ENCODE data around the gene MIPOL1.

The MIPOL1 gene

DNA sequence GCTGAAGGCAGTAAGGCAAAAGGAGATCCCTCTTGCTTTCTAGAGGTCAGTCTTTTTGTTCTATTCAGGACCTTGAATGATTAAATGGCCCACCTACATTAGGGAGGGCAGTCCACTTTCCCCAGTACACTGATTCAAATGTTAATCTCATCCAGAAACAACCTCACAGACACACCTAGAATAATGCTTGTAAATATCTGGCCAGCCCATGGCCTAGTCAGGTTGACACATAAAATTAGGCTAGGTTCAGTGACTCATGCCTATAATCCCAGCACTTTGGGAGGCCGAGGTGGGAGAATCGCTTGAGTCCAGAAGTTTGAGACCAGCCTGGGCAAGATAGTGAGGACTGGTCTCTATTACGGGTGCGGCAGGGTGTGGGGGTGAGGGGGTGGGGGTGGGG, 43.5 kb downstream of the MIPOL1 start:
- DNase-seq (ENCODE audit: low read depth): peak; percentile 33
- TF ChIP-seq, protein P1, sequence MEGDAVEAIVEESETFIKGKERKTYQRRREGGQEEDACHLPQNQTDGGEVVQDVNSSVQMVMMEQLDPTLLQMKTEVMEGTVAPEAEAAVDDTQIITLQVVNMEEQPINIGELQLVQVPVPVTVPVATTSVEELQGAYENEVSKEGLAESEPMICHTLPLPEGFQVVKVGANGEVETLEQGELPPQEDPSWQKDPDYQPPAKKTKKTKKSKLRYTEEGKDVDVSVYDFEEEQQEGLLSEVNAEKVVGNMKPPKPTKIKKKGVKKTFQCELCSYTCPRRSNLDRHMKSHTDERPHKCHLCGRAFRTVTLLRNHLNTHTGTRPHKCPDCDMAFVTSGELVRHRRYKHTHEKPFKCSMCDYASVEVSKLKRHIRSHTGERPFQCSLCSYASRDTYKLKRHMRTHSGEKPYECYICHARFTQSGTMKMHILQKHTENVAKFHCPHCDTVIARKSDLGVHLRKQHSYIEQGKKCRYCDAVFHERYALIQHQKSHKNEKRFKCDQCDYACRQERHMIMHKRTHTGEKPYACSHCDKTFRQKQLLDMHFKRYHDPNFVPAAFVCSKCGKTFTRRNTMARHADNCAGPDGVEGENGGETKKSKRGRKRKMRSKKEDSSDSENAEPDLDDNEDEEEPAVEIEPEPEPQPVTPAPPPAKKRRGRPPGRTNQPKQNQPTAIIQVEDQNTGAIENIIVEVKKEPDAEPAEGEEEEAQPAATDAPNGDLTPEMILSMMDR (IDR thresholded peaks at IDR 0.05; ENCODE audit: insufficient read depth, low read depth, low read length, missing control alignments): no peak
- H3K4me3 ChIP-seq (ENCODE audit: low read length): no peak overlapping the region

DNA sequence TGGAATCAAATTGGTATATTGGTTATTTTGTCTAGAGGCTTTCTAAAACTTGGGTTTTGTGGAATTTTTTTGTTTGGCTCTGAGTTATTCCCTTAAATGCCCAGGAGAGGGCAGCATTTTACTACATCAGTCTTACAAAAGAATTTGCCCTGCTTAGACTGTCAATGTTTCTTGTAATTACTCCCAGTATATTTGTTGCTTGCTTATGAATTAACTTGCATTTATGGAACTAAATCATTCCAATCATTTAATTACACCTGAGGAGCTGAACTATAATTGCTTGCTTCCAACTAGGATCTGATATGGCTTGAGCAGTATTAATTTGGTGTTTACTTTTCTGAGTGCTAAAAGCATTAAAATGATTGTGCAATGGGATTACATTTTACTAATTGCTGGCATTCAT, 48.7 kb downstream of the MIPOL1 start:
- TF ChIP-seq, protein P1 (IDR thresholded peaks at IDR 0.05; ENCODE audit: insufficient read depth, low read depth, low read length, missing control alignments): peak; percentile 67
- no peak overlapping the region for H3K4me3 ChIP-seq (ENCODE audit: low read length)
- DNase-seq (ENCODE audit: low read depth): peak; percentile 64

DNA sequence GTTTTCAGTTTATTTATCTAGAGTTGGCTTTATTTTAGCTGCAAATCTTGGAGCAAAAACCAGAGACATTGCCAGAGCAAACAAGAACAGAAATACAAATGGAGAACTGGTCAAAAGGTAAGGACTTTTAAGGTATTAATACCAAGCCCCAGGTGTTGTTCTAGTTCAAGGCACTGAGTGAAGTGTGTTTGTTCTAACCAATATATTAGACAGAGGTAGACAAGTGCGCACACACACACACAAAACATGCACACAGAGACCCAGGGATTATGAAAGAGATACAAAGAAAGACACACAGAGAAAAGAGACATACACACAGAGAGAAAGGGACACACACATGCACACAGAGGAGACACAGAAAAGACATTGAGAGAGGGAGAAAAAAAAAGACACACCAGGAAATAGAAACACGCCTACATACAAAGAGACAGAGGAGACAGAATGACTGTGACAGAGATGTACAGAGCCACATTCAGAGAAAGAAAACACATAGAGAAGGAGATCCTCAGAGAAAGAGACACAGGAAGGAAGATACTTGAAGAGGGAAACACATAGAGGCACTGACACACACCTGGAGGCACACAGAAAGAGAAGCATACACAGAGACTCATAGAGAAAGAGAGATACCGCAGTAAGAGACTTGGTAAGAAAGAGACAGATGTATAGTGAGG, 50.2 kb downstream of the MIPOL1 start:
- TF ChIP-seq, protein P1 (IDR thresholded peaks at IDR 0.05; ENCODE audit: insufficient read depth, low read depth, low read length, missing control alignments): no peak
- no peak overlapping the region for H3K4me3 ChIP-seq (ENCODE audit: low read length)
- DNase-seq (ENCODE audit: low read depth): no peak

DNA sequence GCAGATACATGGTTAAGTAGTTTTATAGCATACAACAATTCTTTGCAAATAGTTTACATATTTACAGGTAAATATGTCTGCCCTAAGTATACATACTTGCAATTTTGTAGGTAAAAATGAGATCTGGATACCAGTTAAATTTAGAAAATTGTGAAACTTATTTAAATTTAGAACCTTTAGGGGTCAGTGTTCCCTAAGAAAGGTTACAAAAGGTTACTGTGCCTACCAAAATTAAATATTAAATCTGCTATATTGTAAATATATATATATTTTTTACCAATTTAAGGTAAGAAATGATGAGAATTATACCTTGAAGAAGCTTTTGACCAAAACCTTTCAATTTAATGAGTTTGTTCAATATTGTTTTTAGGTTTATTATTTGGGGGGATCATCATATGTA, 54.0 kb downstream of the MIPOL1 start:
- no peak for DNase-seq (ENCODE audit: low read depth)
- no peak overlapping the region for H3K4me3 ChIP-seq (ENCODE audit: low read length)
- TF ChIP-seq, protein P1 (IDR thresholded peaks at IDR 0.05; ENCODE audit: insufficient read depth, low read depth, low read length, missing control alignments): no peak

DNA sequence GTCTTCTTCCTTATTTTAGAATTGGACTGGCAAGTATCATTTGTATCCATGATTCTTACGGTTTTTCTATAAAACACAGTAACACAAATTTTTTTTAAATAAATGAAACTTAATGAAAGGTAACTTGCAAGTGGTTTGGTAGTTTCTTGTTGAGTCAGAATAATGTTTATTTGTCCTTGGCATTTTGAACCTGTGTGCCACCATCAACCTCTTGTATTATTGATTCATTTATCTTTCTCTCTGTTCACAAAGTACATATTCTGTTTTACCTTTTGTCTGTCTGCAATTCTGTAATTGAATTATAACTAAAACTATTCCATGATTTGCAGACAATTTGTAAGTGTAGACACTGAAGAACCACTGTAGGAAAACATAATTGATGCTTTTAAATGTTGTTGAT, 54.7 kb downstream of the MIPOL1 start:
- DNase-seq (ENCODE audit: low read depth): no peak
- no peak overlapping the region for H3K4me3 ChIP-seq (ENCODE audit: low read length)
- TF ChIP-seq, protein P1 (IDR thresholded peaks at IDR 0.05; ENCODE audit: insufficient read depth, low read depth, low read length, missing control alignments): no peak

DNA sequence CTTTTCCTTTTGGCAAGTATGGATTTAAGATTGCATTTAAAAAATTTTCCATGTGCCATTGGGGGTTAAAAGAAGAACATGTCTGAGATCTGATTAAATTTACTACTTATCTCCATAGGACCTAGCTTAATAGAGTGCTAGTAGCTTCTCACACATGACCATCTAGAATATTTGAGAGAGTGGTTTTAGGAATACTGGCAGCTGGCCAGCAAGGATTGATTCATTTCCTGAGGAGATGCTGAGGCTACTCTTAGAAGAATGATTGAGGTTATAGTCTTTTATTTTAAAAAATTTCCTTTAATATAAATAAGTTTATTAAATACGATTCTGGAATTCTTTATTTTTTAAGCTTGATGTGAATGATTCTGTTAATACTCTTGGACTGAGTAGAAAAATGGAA, 56.2 kb downstream of the MIPOL1 start:
- TF ChIP-seq, protein P1 (IDR thresholded peaks at IDR 0.05; ENCODE audit: insufficient read depth, low read depth, low read length, missing control alignments): no peak
- peak; percentile 63 for DNase-seq (ENCODE audit: low read depth)
- no peak overlapping the region for H3K4me3 ChIP-seq (ENCODE audit: low read length)

DNA sequence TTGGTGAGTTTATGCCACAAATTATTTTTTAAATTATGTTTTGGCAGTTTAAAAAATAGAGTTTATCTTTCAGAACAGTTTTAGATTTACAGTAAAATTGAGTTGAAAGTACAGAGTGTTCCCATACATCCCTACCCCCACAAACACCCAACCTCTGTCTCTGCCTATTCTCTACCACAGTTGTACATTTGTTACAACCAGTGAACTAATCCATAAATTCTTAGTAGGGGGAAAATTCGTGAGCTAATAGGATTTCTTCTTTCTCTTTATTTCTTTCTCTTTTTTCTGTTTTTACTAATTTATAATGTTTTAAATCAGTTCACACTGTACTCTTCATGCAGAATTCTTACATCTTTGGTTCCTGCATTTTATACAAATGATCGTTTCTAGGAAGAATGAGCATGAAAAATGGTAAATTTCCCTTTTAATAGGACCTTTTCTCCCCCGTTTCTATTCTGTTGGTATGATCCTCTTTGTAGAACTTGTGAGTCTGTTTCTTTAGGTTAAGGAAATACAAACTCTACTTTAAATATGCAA, 56.7 kb downstream of the MIPOL1 start:
- DNase-seq (ENCODE audit: low read depth): no peak
- TF ChIP-seq, protein P1 (IDR thresholded peaks at IDR 0.05; ENCODE audit: insufficient read depth, low read depth, low read length, missing control alignments): no peak
- H3K4me3 ChIP-seq (ENCODE audit: low read length): no peak overlapping the region
